ENCODE data around the gene SFT2D3. TPM values are rescaled to one million over a fixed set of nuclear protein-coding genes. Genes with fewer than 3 reads are reported as not detected.

Gene SFT2D3
- polyA plus RNA-seq, 2 of the 4 experiments (the other 2 are of a cell fraction) = 4.5 to 10.4 TPM

DNA sequence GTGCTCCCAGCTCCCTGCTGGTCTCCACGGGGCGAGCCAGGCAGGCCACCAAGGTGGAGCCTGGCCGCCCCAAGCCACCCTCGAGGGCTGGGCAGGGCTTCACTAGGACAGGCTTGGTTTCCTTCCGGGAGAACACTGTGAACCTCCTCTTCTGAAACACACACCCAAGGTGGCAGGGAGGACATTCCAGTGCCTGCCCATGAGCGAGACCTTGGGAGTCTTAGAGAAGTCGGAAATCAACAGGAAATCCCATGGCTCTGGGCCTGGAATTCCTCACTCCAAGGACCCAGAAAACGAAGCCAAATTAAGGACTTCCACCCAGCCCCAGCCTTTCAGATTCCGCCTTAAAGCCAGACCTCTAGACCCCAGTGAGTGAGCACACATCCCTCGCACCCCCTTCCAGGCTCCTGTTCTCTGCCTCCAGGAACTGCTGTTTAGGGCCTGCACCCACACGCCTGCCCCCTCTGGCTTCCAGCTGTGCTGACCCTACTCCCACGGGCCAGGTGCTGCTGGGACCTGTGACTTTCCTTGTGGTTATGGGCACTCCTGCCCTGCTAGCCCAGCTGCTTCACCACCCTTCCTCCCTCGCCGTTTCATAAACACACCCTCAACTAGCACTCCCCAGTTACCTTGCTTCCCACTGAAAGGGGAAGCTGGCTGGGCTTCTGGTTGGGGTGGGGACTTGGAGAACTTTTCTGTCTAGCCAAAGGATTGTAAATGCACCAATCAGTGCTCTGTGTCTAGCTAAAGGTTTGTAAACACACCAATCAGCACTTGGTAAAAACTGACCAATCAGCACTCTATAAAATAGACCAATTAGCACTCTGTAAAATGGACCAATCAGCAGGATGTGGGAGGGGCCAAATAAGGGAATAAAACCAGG lies 41.6 kb upstream of the SFT2D3 start:
- H3K4me2 ChIP-seq = no peak overlapping the region
- ATAC-seq = no peak
- CTCF ChIA-PET = interaction anchor here (0.9 to 1.4 kb wide), 3 partner anchors 9 to 36 kb away, joined by 3 to 6 read pairs (median 4); no protein-coding TSS in a partner anchor

DNA sequence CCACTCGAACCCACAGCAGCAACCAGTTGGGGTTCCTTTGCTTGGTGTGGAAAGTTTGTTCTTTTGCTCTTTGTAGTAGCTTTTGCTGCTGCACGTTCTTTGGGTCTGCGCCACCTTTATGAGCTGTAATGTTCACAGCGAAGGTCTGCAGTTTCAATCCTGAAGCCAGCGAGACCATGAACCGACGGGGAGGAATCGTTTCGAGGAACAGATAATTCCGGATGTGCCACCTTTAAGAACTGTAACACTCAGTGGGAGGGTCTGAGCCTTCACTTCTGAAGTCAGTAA lies 41.1 kb upstream of the SFT2D3 start:
- ChIA-PET CTCF (interaction anchor here (1.3 to 1.4 kb wide), 2 partner anchors 10 to 26 kb away, joined by 4 to 6 read pairs; no protein-coding TSS in a partner anchor), POLR2A (no interaction called here)
- FAIRE-seq (no peak), DNase-seq (ENCODE audit: low read depth in 1 of 2, low spot score in 1 of 2) (no peak), ATAC-seq (no peak)
- no peaks in the 10 kb centered on the region for H3K4me1 ChIP-seq
- no peak overlapping the region for H3K27ac ChIP-seq
- H3K4me3 ChIP-seq = no peak overlapping the region
- WGBS (ENCODE audit: missing lambda C conversion rate) = 84% methylated on average over 10 of the region's 10 CpGs
- H3K4me2 ChIP-seq = no peak overlapping the region
- no peaks in the 10 kb centered on the region for H3K9me3 ChIP-seq
- no peak for TF ChIP-seq MAFK (IDR thresholded peaks at IDR 0.05; ENCODE audit: partially characterized antibody)
- TF ChIP-seq RNF2 (IDR thresholded peaks at IDR 0.05; ENCODE audit: borderline replicate concordance, low read depth) = no peak
- no peak for TF ChIP-seq CHD4 (IDR thresholded peaks at IDR 0.05; ENCODE audit: borderline replicate concordance)
- no peak for TF ChIP-seq NR3C1 (IDR thresholded peaks at IDR 0.05)

More for the DNA sequence above, 41.6 kb upstream of the SFT2D3 start:
- Histone ChIP-seq H3K9me3 (no peaks in the 10 kb centered on the region), H3K4me3 (no peak overlapping the region), H3K4me1 (no peaks in the 10 kb centered on the region), H3K27ac (no peak overlapping the region)
- POLR2A ChIA-PET = no interaction called here
- 78% methylated on average over 11 of the region's 14 CpGs for WGBS (ENCODE audit: missing lambda C conversion rate)
- no peak for FAIRE-seq
- no peak for DNase-seq (ENCODE audit: low read depth in 1 of 2, low spot score in 1 of 2)
- TF ChIP-seq HOXA7 (CRISPR knock-in tag; IDR thresholded peaks at IDR 0.05) = no peak
- TF ChIP-seq MAFK (IDR thresholded peaks at IDR 0.05; ENCODE audit: partially characterized antibody) = peak; percentile 63

DNA sequence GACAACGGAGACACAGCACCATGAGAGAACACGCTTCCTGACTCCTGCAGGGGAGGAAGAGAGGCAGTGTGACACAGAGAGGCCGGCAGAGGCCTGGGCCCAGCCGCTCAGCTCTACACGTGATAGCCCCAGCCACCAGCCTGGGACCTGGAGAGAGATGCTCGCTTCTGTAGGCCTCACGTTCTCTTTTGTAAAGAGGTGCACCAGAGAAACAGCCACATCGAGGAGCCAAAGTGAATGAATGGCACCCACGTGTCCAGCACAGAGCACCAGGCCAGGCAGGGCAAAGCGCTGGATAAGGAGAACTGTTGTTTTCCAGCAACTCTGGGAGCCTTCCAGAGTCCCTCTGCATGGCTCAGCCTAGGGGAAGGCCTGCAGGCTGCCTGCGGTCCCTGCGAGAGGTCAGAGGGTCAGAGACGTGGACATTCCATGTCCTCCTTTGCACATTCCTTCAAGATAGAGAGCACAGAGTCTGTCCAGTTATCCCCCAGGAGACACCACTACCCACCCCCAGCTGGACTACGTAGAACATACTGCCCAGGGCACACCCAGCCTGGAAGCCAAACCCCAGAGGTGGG lies 40.1 kb upstream of the SFT2D3 start:
- 89% methylated on average over 14 of the region's 14 CpGs for WGBS (ENCODE audit: missing lambda C conversion rate)
- Histone ChIP-seq H3K9me3 (no peaks in the 10 kb centered on the region), H3K4me2 (no peak overlapping the region), H3K27ac (no peak overlapping the region), H3K4me1 (no peaks in the 10 kb centered on the region), H3K4me3 (no peak overlapping the region)
- DNase-seq (ENCODE audit: low read depth in 1 of 2, low spot score in 1 of 2) (no peak), ATAC-seq (no peak; a peak in 1 of 6 replicates), FAIRE-seq (no peak)
- POLR2A ChIA-PET = no interaction called here
- CTCF ChIA-PET = interaction anchor here (5.0 kb wide), 1 partner anchor 11 kb away, joined by 25 read pairs; no protein-coding TSS in a partner anchor
- TF ChIP-seq MAZ (IDR thresholded peaks at IDR 0.05; ENCODE audit: borderline replicate concordance, low read depth, low read length) (no peak), HEYL (CRISPR knock-in tag; IDR thresholded peaks at IDR 0.05) (no peak), JUN (IDR thresholded peaks at IDR 0.05) (no peak), KDM5A (IDR thresholded peaks at IDR 0.05) (no peak), TP53 (CRISPR knock-in tag; IDR thresholded peaks at IDR 0.05) (no peak), EHMT2 (IDR thresholded peaks at IDR 0.05; ENCODE audit: low read depth) (no peak), SMC3 (IDR thresholded peaks at IDR 0.05) (no peak), POLR2A (IDR thresholded peaks at IDR 0.05; ENCODE audit: low read length) (no peak), ZSCAN20 (CRISPR knock-in tag; IDR thresholded peaks at IDR 0.05) (no peak), NR3C1 (IDR thresholded peaks at IDR 0.05) (no peak), GATA3 (IDR thresholded peaks at IDR 0.05; ENCODE audit: borderline replicate concordance) (no peak)
- TF ChIP-seq, protein P1, sequence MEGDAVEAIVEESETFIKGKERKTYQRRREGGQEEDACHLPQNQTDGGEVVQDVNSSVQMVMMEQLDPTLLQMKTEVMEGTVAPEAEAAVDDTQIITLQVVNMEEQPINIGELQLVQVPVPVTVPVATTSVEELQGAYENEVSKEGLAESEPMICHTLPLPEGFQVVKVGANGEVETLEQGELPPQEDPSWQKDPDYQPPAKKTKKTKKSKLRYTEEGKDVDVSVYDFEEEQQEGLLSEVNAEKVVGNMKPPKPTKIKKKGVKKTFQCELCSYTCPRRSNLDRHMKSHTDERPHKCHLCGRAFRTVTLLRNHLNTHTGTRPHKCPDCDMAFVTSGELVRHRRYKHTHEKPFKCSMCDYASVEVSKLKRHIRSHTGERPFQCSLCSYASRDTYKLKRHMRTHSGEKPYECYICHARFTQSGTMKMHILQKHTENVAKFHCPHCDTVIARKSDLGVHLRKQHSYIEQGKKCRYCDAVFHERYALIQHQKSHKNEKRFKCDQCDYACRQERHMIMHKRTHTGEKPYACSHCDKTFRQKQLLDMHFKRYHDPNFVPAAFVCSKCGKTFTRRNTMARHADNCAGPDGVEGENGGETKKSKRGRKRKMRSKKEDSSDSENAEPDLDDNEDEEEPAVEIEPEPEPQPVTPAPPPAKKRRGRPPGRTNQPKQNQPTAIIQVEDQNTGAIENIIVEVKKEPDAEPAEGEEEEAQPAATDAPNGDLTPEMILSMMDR (IDR thresholded peaks at IDR 0.05) = no peak
- TF ChIP-seq, protein P2, sequence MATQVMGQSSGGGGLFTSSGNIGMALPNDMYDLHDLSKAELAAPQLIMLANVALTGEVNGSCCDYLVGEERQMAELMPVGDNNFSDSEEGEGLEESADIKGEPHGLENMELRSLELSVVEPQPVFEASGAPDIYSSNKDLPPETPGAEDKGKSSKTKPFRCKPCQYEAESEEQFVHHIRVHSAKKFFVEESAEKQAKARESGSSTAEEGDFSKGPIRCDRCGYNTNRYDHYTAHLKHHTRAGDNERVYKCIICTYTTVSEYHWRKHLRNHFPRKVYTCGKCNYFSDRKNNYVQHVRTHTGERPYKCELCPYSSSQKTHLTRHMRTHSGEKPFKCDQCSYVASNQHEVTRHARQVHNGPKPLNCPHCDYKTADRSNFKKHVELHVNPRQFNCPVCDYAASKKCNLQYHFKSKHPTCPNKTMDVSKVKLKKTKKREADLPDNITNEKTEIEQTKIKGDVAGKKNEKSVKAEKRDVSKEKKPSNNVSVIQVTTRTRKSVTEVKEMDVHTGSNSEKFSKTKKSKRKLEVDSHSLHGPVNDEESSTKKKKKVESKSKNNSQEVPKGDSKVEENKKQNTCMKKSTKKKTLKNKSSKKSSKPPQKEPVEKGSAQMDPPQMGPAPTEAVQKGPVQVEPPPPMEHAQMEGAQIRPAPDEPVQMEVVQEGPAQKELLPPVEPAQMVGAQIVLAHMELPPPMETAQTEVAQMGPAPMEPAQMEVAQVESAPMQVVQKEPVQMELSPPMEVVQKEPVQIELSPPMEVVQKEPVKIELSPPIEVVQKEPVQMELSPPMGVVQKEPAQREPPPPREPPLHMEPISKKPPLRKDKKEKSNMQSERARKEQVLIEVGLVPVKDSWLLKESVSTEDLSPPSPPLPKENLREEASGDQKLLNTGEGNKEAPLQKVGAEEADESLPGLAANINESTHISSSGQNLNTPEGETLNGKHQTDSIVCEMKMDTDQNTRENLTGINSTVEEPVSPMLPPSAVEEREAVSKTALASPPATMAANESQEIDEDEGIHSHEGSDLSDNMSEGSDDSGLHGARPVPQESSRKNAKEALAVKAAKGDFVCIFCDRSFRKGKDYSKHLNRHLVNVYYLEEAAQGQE (IDR thresholded peaks at IDR 0.05) = no peak
- TF ChIP-seq, protein P3, sequence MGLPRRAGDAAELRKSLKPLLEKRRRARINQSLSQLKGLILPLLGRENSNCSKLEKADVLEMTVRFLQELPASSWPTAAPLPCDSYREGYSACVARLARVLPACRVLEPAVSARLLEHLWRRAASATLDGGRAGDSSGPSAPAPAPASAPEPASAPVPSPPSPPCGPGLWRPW (IDR thresholded peaks at IDR 0.05) = no peak
